HUDEP-2 (cell line): Measurements from ENCODE around the gene TNFRSF18.

Experiments
- DNase-seq, 76 experiments: peaks; one replicate each; lab custom pipeline; 2025; ENCODE audit not compliant: unreplicated experiment in 76 of 76; lab: John Stamatoyannopoulos, UW

TNFRSF18 gene

GRCh38 chr1:1167841-1168450, 38.4 kb downstream of the TNFRSF18 start:
- no peak for DNase-seq

- DNase-seq = no peak
Observed at GRCh38 chr1:1167398-1167821, 39.0 kb downstream of the TNFRSF18 start.

- no peak for DNase-seq
Observed at GRCh38 chr1:1166642-1167397, 39.6 kb downstream of the TNFRSF18 start.

- no peak for DNase-seq
Observed at GRCh38 chr1:1165900-1166421, 40.4 kb downstream of the TNFRSF18 start.

GRCh38 chr1:1165485-1165884, 40.9 kb downstream of the TNFRSF18 start:
- no peak for DNase-seq

- DNase-seq = no peak
Observed at GRCh38 chr1:1164701-1165451, 41.5 kb downstream of the TNFRSF18 start.

GRCh38 chr1:1164361-1164700, 42.1 kb downstream of the TNFRSF18 start:
- no peak for DNase-seq

GRCh38 chr1:1163538-1164070, 42.8 kb downstream of the TNFRSF18 start:
- no peak for DNase-seq

GRCh38 chr1:1162597-1163537, 43.5 kb downstream of the TNFRSF18 start:
- no peak for DNase-seq

GRCh38 chr1:1161683-1162079, 44.7 kb downstream of the TNFRSF18 start:
- DNase-seq = no peak

- no peak for DNase-seq
Observed at GRCh38 chr1:1161078-1161682, 45.2 kb downstream of the TNFRSF18 start.

- no peak for DNase-seq
Observed at GRCh38 chr1:1160281-1160930, 46.0 kb downstream of the TNFRSF18 start.

GRCh38 chr1:1157914-1158710, 48.3 kb downstream of the TNFRSF18 start:
- DNase-seq = peak in 1 of 76 experiments; percentile 6

GRCh38 chr1:1157426-1157913, 48.9 kb downstream of the TNFRSF18 start:
- DNase-seq = peak in 42 of 76 experiments; percentile 6 to 60 (median 32)

- DNase-seq = no peak
Observed at GRCh38 chr1:1157033-1157365, 49.4 kb downstream of the TNFRSF18 start.

- peak in 1 of 76 experiments; percentile 2 for DNase-seq
Observed at GRCh38 chr1:1156140-1157032, 50.0 kb downstream of the TNFRSF18 start.

GRCh38 chr1:1155258-1155657, 51.1 kb downstream of the TNFRSF18 start:
- DNase-seq = no peak
